ENCODE results near the gene RNF41.

DNA sequence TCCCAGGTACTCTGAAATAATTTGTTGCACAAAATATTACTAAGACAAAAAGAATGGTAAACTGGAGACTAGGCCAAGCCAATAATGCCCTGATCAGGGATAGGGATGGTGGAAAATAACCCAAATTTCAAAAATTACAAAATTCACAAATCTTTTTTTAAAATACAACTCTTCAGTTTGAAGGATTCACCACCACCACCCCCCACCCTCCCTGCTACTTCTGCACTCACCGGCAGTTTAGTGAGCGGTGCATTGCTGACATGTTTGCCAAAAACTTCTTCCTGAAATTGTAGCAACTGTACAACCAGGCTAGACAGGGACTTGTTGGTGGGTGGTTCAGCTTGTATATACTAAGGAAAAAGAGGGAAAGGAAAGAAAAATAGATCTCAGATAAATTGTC is 34.8 kb downstream of the RNF41 start:
- no peak for TF ChIP-seq EZH2 (IDR thresholded peaks at IDR 0.05; ENCODE audit: insufficient read depth, poor library complexity, severe bottlenecking)
- no peak for TF ChIP-seq EZH2phosphoT487 (IDR thresholded peaks at IDR 0.05; ENCODE audit: insufficient read depth, low read depth)

Data from GM23248 (cell line).